ENCODE measurements around the gene ARGLU1.

The ARGLU1 gene

GRCh38 chr13:106586648-106587166 lies 18.8 kb upstream of the ARGLU1 start:
- DNase-seq (ENCODE audit: low read depth), result no peak

DNA sequence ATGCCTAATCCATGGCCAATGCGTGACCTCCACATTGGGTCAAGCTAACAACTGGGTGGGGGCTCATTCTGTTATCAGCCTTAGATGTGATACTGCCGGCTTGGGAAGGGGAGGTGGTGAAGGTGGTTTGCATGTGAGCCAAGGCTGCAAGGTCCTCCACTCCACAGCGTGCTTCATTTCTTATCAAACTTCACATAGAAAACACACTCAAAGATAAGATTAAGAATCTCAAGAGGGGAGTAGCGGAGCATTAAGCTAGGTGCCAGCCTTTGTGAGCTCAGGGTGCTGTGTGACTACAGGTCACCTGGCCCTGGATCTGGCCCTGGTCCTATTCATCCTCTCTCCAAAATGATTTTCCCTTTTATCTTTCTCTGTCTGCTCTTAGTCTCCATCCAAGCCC lies 13.3 kb upstream of the ARGLU1 start:
- no peak for DNase-seq (ENCODE audit: low read depth)

DNA sequence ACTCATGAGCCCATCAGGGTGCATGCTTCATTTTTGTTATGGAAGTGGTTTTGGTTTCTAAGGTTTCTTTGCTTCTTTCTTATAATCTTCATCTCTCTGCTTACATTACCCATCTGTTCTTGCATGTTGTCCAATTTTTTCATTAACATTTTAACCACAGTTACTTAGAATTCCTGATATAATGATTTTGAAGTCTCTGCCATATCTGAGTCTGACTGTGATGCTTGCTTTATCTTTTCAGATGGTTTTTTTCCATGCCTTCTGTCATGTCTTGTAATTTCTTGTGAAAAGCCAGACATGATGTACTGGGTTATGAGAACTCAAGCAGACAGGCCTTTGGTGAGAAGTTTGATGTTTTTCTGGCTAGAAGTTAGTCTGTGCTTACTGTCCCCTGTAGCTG lies 8.0 kb upstream of the ARGLU1 start:
- DNase-seq (ENCODE audit: low read depth), result no peak

DNA sequence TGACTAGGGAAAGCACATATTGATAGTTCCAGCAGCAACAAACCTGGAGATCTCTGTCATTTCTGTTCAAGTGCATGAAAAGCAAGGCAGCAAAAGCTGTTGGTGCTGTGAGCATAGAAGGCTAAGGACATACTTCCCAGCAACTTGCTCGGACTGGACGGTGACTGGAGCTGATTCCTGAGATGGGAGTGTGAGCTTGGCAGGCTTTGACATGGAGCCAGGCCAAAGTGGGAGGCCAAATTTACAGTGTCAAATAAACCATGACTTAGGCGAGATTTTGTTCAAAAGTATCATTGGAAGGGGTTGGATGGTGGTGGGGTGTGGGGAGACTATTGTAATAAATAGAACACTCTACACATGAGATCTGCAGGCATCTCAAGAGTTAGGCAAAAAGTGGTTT lies 5.9 kb upstream of the ARGLU1 start:
- peak; percentile 13 for DNase-seq (ENCODE audit: low read depth)

DNA sequence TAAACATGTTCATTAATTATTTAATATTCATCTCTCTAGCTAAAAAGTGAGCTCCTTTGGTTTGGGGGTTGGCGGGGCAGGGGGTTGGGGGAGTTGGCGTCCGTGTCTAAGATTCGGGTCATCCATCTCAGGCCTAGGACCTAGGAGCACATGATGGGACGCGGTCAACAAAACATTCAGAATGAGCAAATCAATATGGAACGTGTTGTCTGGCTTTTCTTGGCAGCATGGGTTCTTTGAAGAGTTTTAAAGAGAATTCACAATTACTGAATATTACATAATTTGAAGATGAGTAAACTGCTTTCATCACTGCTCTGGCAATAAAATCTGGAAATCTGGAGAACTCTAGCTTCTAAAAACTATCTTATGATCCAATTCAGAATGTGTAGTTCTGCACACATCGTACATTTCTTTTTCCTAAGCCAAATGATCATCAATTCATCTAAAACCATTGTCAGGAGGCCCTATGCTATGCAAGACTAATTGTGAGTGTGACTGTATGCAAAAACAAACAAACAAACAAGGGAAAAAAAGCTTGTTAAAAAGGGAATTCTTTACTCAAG lies 5.4 kb upstream of the ARGLU1 start:
- no peak for DNase-seq (ENCODE audit: low read depth)

GRCh38 chr13:106570299-106570852 lies 2.4 kb upstream of the ARGLU1 start:
- no peak for DNase-seq (ENCODE audit: low read depth)

GRCh38 chr13:106569233-106570095 lies 1.5 kb upstream of the ARGLU1 start:
- DNase-seq (ENCODE audit: low read depth), result no peak

GRCh38 chr13:106568299-106569003 lies 514 bp upstream of the ARGLU1 start:
- no peak for DNase-seq (ENCODE audit: low read depth)

GRCh38 chr13:106566641-106567473 lies 1.1 kb downstream of the ARGLU1 start:
- DNase-seq (ENCODE audit: low read depth), result peak; percentile 29

GRCh38 chr13:106565127-106565775 lies 2.7 kb downstream of the ARGLU1 start:
- no peak for DNase-seq (ENCODE audit: low read depth)

DNA sequence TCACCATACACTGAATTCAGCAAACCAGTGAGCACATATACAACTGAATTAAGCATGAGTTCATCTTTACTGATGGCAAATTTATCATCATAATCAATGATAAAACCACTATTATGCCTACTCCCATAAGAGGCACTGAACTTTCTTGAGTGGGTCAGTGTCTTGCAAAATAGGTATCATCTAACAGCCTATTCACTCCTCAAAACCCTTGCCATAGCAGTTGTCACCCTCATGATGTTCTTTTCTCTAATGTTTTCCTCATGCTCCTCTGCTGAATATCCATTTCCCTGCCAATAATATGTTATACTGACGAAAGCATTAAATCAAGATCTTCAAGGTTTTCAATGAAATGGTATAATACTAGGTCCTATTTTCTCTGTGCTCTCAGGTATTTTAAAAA lies 5.6 kb downstream of the ARGLU1 start:
- no peak for DNase-seq (ENCODE audit: low read depth)

DNA sequence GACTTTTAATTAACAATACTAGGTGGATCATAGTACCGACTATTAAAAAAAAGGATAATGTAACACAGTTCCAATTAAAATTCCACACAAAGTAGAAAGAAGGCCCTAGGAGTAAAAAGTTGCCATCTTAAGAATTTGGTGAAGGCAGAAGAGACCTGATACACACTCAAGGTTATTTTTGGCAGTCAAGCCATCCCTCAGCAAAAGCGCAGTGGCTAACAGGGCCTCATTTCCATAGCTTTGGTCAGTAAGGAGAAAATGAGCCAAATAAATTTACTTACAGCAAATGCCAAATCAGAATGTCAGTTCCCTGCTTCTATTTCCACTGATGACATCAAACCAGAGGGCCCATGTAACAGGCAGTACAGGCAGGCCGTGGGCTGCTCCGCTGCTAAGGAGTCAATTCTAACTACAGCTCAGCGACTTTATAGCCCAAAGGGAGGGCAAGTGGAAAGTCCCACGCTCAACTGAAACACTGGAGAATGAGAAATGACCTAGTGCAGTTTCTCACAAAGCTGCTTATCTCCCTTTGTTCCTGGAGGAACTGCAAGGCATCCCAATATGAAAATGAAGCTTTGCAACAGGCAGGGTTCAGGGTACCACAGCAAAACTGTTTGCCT lies 6.3 kb downstream of the ARGLU1 start:
- no peak for DNase-seq (ENCODE audit: low read depth)

GRCh38 chr13:106560821-106561220 lies 7.1 kb downstream of the ARGLU1 start:
- DNase-seq (ENCODE audit: low read depth), result no peak

GRCh38 chr13:106558527-106558926 lies 9.4 kb downstream of the ARGLU1 start:
- no peak for DNase-seq (ENCODE audit: low read depth)

DNA sequence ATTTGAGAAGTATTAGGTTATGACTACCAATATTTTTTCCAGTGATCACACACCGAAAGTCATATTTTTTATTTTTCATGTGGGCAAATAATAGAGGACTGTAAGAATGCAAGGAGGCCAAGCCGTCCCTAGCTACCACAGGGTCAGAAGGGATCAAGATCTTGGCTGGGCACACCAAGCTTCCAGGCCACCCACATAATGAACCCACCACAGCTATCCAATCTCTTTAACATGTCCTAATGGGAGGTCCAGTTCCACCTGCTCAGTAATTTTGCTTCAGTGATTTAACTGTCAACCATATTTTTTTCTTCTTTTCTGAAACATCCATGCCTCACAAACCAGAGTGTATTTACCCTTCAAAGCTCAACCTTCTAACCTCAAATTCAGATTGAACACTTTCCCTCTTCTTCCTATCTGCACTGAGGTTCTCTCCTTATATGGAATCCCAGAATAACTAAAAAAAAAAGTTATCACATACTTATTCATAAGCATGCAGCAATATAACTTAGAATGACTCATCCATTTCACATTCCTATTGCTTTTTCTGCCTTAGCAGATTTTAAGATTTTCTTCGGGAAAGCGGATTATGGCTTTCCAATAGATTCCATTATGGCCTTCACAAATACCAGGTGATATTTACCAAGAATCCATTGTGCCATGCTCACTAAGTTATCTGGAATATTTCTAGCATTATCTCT lies 12.2 kb downstream of the ARGLU1 start:
- DNase-seq (ENCODE audit: low read depth), result no peak

DNA sequence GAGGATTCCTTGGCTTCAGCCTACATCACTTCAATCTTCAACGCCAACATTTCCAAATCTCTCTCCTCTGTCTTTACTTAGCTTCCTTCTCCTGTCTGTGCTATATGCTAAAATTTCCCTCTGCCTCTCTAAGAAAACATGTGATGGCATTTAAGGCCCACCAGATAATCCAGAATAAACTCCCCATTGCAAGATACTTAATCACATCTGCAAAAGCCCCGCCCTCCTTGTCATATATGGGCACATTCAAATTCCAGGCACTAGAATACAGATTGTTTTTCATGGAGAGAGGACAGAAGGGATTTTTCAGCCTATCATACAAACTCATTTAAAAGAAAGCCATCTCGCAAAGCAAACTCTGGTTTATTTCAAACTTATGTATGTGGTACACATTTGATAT lies 16.2 kb downstream of the ARGLU1 start:
- no peak for DNase-seq (ENCODE audit: low read depth)

- DNase-seq (ENCODE audit: low read depth), result no peak
These were observed 16.6 kb downstream of the ARGLU1 start for GRCh38 chr13:106551350-106551749.

GRCh38 chr13:106550570-106551135 lies 17.3 kb downstream of the ARGLU1 start:
- DNase-seq (ENCODE audit: low read depth), result no peak

DNA sequence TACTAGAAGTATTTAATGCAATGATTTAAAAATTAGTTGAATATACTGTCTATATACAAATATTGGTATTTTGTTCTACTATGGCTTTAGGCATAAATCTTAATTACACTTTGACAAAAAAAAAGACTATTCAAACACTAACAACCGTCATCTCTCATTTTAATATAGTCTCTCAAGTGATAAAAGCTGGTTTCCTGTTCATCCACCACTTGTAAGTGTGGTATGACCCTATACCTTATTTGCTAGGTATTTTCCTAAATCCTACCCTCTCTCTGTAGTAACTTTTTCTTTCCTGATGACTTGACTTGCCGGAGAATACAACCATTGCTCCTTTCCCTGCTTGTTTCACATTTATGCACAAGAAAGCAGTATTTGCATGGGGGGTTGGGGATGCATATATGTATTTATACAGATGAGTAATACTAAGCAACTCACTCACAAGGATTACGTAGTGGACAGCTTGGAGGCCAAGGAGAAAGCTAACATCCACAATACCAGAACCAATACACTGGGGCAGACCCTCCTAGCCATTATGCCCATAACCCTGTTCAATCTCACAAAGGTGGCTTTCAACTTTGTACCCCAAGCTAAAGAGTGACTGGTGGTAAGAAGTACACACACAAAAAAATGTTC lies 19.8 kb downstream of the ARGLU1 start:
- no peak for DNase-seq (ENCODE audit: low read depth)

All from fibroblast of the conjunctiva (primary cell).